K562 (cell line): ENCODE measurements around the gene NR3C2.

Experiments used
- IRF2 ChIP-seq: sonication (generic); formaldehyde crosslinking; IDR thresholded peaks from 2 replicates; pipeline ENCODE4 v1.8.1; 2022; ENCODE audit warnings: mild to moderate bottlenecking, missing genetic modification reagents
- POLR2A ChIP-seq: fragments of 450-650 bp; conservative IDR thresholded peaks from 2 replicates; pipeline ENCODE4 v1.6.1; 2016
- PRDM10 ChIP-seq: fragments of 450-650 bp; IDR thresholded peaks from 2 replicates; pipeline ENCODE4 v1.6.1; 2018; ENCODE audit not compliant: partially characterized antibody
- SAP30 ChIP-seq: fragments of 200-600 bp; sonication (generic); IDR thresholded peaks from 2 replicates; pipeline ENCODE4 v1.6.1; 2012; ENCODE audit warnings: borderline replicate concordance, low read depth, mild to moderate bottlenecking, moderate library complexity, low read length, control low read depth, inconsistent platforms; ENCODE audit not compliant: insufficient read depth, poor library complexity, severe bottlenecking
- SP1 ChIP-seq: sonication (generic); formaldehyde crosslinking; IDR thresholded peaks from 2 replicates; pipeline ENCODE4 v1.8.1; 2022; ENCODE audit warnings: mild to moderate bottlenecking, missing genetic modification reagents
- USF2 ChIP-seq: sonication (generic); formaldehyde crosslinking; IDR thresholded peaks from 2 replicates; pipeline ENCODE4 v1.5.0; 2020; ENCODE audit warnings: missing genetic modification reagents
- ZNF124 ChIP-seq: sonication (generic); formaldehyde crosslinking; IDR thresholded peaks from 2 replicates; pipeline ENCODE4 v1.8.1; 2022; ENCODE audit warnings: missing genetic modification reagents
- ZNF184 ChIP-seq: sonication (generic); formaldehyde crosslinking; IDR thresholded peaks from 2 replicates; pipeline ENCODE4 v1.5.0; 2020; ENCODE audit warnings: missing genetic modification reagents
- ZNF347 ChIP-seq: fragments of 450-650 bp; formaldehyde crosslinking; IDR thresholded peaks from 2 replicates; pipeline ENCODE4 v1.4.0; 2020; ENCODE audit warnings: low read depth, mild to moderate bottlenecking, moderate library complexity
- ZNF511 ChIP-seq: sonication (generic); formaldehyde crosslinking; IDR thresholded peaks from 2 replicates; pipeline ENCODE4 v1.8.0; 2022; ENCODE audit warnings: mild to moderate bottlenecking, missing genetic modification reagents
- ZNF76 ChIP-seq: fragments of 250-450 bp; sonication (Bioruptor Pico); IDR thresholded peaks from 2 replicates; pipeline ENCODE4 v1.4.0; 2020; ENCODE audit warnings: mild to moderate bottlenecking, moderate library complexity, borderline replicate concordance

- TF ChIP-seq ZNF124 (CRISPR knock-in tag) (no peak), PRDM10 (no peak), IRF2 (CRISPR knock-in tag) (no peak), POLR2A (no peak), SP1 (CRISPR knock-in tag) (no peak), ZNF184 (CRISPR knock-in tag) (no peak), SAP30 (no peak), ZNF511 (CRISPR knock-in tag) (no peak), USF2 (CRISPR knock-in tag) (no peak), ZNF76 (no peak), ZNF347 (CRISPR knock-in tag) (no peak)
Observed at GRCh38 chr4:148299337-148299736, 142.9 kb downstream of the NR3C2 start.
